Ovary (tissue), 3 donors: Measurements from ENCODE around the gene FNIP2.

Experiments
- POLR2A ChIP-seq: fragments of 450-650 bp; IDR thresholded peaks from one replicate; pipeline ENCODE4 v1.6.1; 2017; ENCODE audit warnings: antibody characterized with exemption, mild to moderate bottlenecking, moderate library complexity
- TF ChIP-seq, protein P1 (sequence below), 3 donors: fragments of 450-650 bp in 2 of 3; fragments of 200-600 bp in 1 of 3; IDR thresholded peaks; one replicate each; pipeline versions ENCODE4 v1.5.1 to v1.8.0; 2016 to 2022; ENCODE audit warnings: antibody characterized with exemption in 3 of 3, mild to moderate bottlenecking in 1 of 3
- donor health status: DM: no; HTN: no; CAD: no.

DNA sequence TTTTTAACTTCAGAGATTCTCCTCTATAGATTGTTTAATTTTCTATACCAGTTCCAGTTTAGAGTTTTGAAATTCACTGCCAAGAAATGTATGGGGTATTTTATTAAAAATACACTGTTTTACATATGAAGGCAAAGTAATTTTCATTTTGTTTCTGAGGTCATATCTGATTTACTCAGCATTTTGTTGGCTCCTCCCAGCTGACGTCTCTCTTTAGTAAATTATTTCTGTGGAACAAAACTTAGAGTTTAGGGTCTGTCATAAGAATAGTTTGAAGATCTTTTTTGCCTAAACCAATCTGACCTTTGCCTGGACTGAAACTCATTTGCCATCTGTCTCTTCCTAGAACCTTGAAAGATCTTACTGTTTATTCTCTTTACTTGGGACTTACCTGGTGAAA is 16.9 kb downstream of the FNIP2 start:
- TF ChIP-seq, protein P1, sequence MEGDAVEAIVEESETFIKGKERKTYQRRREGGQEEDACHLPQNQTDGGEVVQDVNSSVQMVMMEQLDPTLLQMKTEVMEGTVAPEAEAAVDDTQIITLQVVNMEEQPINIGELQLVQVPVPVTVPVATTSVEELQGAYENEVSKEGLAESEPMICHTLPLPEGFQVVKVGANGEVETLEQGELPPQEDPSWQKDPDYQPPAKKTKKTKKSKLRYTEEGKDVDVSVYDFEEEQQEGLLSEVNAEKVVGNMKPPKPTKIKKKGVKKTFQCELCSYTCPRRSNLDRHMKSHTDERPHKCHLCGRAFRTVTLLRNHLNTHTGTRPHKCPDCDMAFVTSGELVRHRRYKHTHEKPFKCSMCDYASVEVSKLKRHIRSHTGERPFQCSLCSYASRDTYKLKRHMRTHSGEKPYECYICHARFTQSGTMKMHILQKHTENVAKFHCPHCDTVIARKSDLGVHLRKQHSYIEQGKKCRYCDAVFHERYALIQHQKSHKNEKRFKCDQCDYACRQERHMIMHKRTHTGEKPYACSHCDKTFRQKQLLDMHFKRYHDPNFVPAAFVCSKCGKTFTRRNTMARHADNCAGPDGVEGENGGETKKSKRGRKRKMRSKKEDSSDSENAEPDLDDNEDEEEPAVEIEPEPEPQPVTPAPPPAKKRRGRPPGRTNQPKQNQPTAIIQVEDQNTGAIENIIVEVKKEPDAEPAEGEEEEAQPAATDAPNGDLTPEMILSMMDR (IDR thresholded peaks at IDR 0.05), result no peak
- no peak for TF ChIP-seq POLR2A
